GM23338 (cell line): ENCODE results near the gene MGAT4B.

Experiments used
- CREB1 ChIP-seq: fragments of 250-450 bp; sonication (Bioruptor Pico); IDR thresholded peaks from 2 replicates; pipeline ENCODE4 v1.5.0; 2020; ENCODE audit warnings: low read depth, mild to moderate bottlenecking, moderate library complexity
- CTCF ChIP-seq, 2 experiments: fragments of 200-600 bp in 1 of 2; sonication (generic) in 1 of 2; conservative IDR thresholded peaks; 2 replicates each; pipeline versions ENCODE4 v1.5.1 to v1.6.1; 2016 to 2017; ENCODE audit warnings: antibody characterized with exemption in 2 of 2, low read depth in 2 of 2, mild to moderate bottlenecking in 2 of 2, moderate library complexity in 1 of 2
- EZH2 ChIP-seq: fragments of 200-600 bp; sonication (generic); IDR thresholded peaks from one replicate; pipeline ENCODE4 v1.8.0; 2017; ENCODE audit warnings: antibody characterized with exemption, mild to moderate bottlenecking, low read depth; ENCODE audit not compliant: unreplicated experiment
- EZH2phosphoT487 ChIP-seq: fragments of 200-600 bp; sonication (generic); IDR thresholded peaks from one replicate; pipeline ENCODE4 v1.8.1; 2018; ENCODE audit warnings: antibody characterized with exemption; ENCODE audit not compliant: unreplicated experiment
- JUNB ChIP-seq: IDR thresholded peaks from one replicate; pipeline ENCODE4 v1.6.1; 2016; ENCODE audit warnings: antibody characterized with exemption; ENCODE audit not compliant: unreplicated experiment
- NANOG ChIP-seq: IDR thresholded peaks from 2 replicates; pipeline ENCODE4 v1.6.1; 2016; ENCODE audit warnings: antibody characterized with exemption, borderline replicate concordance
- POLR2AphosphoS5 ChIP-seq: IDR thresholded peaks from 2 replicates; pipeline ENCODE4 v1.6.1; 2016; ENCODE audit warnings: antibody characterized with exemption, low read depth
- STAT1 ChIP-seq: IDR thresholded peaks from one replicate; pipeline ENCODE4 v1.6.1; 2016; ENCODE audit warnings: antibody characterized with exemption; ENCODE audit not compliant: unreplicated experiment
- ZNF331 ChIP-seq: fragments of 250-450 bp; sonication (Bioruptor Pico); IDR thresholded peaks from 2 replicates; pipeline ENCODE4 v1.5.0; 2020; ENCODE audit warnings: low read depth, mild to moderate bottlenecking, moderate library complexity
- TF ChIP-seq, protein P1 (sequence below): IDR thresholded peaks from 2 replicates; pipeline ENCODE4 v1.6.1; 2016; ENCODE audit warnings: antibody characterized with exemption
- TF ChIP-seq, protein P2 (sequence below): IDR thresholded peaks from one replicate; pipeline ENCODE4 v1.6.1; 2018; ENCODE audit warnings: antibody characterized with exemption; ENCODE audit not compliant: unreplicated experiment

- TF ChIP-seq CTCF (conservative IDR thresholded peaks at IDR 0.05; ENCODE audit: low read depth in 2 of 2) (no peak), POLR2AphosphoS5 (no peak), EZH2 (no peak), CREB1 (no peak), JUNB (no peak), NANOG (no peak), EZH2phosphoT487 (no peak), STAT1 (no peak), ZNF331 (CRISPR knock-in tag) (no peak)
- TF ChIP-seq, protein P1, sequence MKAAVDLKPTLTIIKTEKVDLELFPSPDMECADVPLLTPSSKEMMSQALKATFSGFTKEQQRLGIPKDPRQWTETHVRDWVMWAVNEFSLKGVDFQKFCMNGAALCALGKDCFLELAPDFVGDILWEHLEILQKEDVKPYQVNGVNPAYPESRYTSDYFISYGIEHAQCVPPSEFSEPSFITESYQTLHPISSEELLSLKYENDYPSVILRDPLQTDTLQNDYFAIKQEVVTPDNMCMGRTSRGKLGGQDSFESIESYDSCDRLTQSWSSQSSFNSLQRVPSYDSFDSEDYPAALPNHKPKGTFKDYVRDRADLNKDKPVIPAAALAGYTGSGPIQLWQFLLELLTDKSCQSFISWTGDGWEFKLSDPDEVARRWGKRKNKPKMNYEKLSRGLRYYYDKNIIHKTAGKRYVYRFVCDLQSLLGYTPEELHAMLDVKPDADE = no peak
- TF ChIP-seq, protein P2, sequence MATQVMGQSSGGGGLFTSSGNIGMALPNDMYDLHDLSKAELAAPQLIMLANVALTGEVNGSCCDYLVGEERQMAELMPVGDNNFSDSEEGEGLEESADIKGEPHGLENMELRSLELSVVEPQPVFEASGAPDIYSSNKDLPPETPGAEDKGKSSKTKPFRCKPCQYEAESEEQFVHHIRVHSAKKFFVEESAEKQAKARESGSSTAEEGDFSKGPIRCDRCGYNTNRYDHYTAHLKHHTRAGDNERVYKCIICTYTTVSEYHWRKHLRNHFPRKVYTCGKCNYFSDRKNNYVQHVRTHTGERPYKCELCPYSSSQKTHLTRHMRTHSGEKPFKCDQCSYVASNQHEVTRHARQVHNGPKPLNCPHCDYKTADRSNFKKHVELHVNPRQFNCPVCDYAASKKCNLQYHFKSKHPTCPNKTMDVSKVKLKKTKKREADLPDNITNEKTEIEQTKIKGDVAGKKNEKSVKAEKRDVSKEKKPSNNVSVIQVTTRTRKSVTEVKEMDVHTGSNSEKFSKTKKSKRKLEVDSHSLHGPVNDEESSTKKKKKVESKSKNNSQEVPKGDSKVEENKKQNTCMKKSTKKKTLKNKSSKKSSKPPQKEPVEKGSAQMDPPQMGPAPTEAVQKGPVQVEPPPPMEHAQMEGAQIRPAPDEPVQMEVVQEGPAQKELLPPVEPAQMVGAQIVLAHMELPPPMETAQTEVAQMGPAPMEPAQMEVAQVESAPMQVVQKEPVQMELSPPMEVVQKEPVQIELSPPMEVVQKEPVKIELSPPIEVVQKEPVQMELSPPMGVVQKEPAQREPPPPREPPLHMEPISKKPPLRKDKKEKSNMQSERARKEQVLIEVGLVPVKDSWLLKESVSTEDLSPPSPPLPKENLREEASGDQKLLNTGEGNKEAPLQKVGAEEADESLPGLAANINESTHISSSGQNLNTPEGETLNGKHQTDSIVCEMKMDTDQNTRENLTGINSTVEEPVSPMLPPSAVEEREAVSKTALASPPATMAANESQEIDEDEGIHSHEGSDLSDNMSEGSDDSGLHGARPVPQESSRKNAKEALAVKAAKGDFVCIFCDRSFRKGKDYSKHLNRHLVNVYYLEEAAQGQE = no peak
Observed at GRCh38 chr5:179819296-179820126, 12.8 kb upstream of the MGAT4B start.
